H7 (cell line): ENCODE data around the gene HAPSTR1. TPM values are rescaled to one million over a fixed set of nuclear protein-coding genes. Genes with fewer than 3 reads are reported as not detected.
"Not testable (repeated sequence)": the region's sequence is repeated elsewhere in the genome, so short reads cannot be mapped to it uniquely, and the experiment has no call there.

Source experiments
- DNase-seq: peaks from one replicate; pipeline ENCODE4 v3.0.0; 2012
- H3K27me3 ChIP-seq: 2 replicates; pipeline ENCODE4 v1.6.0; 2011; ENCODE audit warnings: mild to moderate bottlenecking, low read length; ENCODE audit not compliant: control insufficient read depth, insufficient read depth
- H3K36me3 ChIP-seq: replicated peaks from 2 replicates; pipeline ENCODE4 v1.5.1; 2011; ENCODE audit warnings: low read length; ENCODE audit not compliant: control insufficient read depth, insufficient read depth
- H3K4me3 ChIP-seq: 2 replicates; pipeline ENCODE4 v1.5.1; 2011; ENCODE audit warnings: low read depth, mild to moderate bottlenecking, control low read depth, low read length, moderate library complexity; ENCODE audit not compliant: insufficient read depth
- total RNA-seq: library from RNA; depleted of rRNA; stranded (reverse); fragments of >200 nt; shearing (Covaris generic); gene quantifications from 2 replicates; pipeline ENCODE4 v1.2.3, GENCODE V29; 2014; rRNA removed

Gene HAPSTR1
- total RNA-seq: 40.3 and 44.0 TPM in 2 replicates

GRCh38 chr16:9090960-9091866 is at the start of gene HAPSTR1:
Gene HAPSTR1 (plus strand): TSS chr16:9091644. CDS start chr16:9092045, 401 bp downstream.
- peak within 1 kb of the TSS; percentile 99 for H3K4me3 ChIP-seq
- no peaks in the 10 kb centered on the region; the same call in 1 of the 2 replicates for H3K27me3 ChIP-seq
- DNase-seq: peak; percentile 98
- H3K36me3 ChIP-seq: peaks cover 4% of the 10 kb centered on the region

- DNase-seq: no peak
- Histone ChIP-seq H3K36me3 (no peaks in the 10 kb centered on the region), H3K27me3 (no peaks in the 10 kb centered on the region), H3K4me3 (no peak overlapping the region)
These were observed 48.9 kb upstream of the HAPSTR1 start for GRCh38 chr16:9042533-9042932.

- H3K36me3 ChIP-seq: no peaks in the 10 kb centered on the region
- DNase-seq: no peak
- no peaks in the 10 kb centered on the region for H3K27me3 ChIP-seq
- H3K4me3 ChIP-seq: no peak overlapping the region
These were observed 48.3 kb upstream of the HAPSTR1 start for GRCh38 chr16:9042964-9043680.

- DNase-seq, H3K27me3 ChIP-seq, H3K36me3 ChIP-seq, H3K4me3 ChIP-seq: not testable (repeated sequence)
These were observed 45.9 kb upstream of the HAPSTR1 start for GRCh38 chr16:9045562-9045961.

GRCh38 chr16:9046667-9047055 is 44.8 kb upstream of the HAPSTR1 start:
- no peak for DNase-seq
- no peak overlapping the region for H3K4me3 ChIP-seq
- H3K36me3 ChIP-seq: no peaks in the 10 kb centered on the region
- H3K27me3 ChIP-seq: no peaks in the 10 kb centered on the region

GRCh38 chr16:9047689-9048301 is 43.6 kb upstream of the HAPSTR1 start:
- Histone ChIP-seq H3K4me3 (no peak overlapping the region), H3K27me3 (no peaks in the 10 kb centered on the region), H3K36me3 (no peaks in the 10 kb centered on the region)
- DNase-seq: peak; percentile 63

GRCh38 chr16:9048302-9048700 is 43.1 kb upstream of the HAPSTR1 start:
- no peaks in the 10 kb centered on the region for H3K36me3 ChIP-seq
- no peak for DNase-seq
- no peak overlapping the region for H3K4me3 ChIP-seq

GRCh38 chr16:9049241-9049640 is 42.2 kb upstream of the HAPSTR1 start:
- H3K36me3 ChIP-seq: no peaks in the 10 kb centered on the region
- no peak for DNase-seq
- no peaks in the 10 kb centered on the region for H3K27me3 ChIP-seq
- no peak overlapping the region for H3K4me3 ChIP-seq

More at GRCh38 chr16:9048302-9048700, 43.1 kb upstream of the HAPSTR1 start:
- no peaks in the 10 kb centered on the region for H3K27me3 ChIP-seq

- peak; percentile 73 for DNase-seq
- Histone ChIP-seq H3K36me3 (no peaks in the 10 kb centered on the region), H3K27me3 (no peaks in the 10 kb centered on the region), H3K4me3 (no peak overlapping the region)
These were observed 41.2 kb upstream of the HAPSTR1 start for GRCh38 chr16:9050102-9050830.

GRCh38 chr16:9053006-9053601 is 38.3 kb upstream of the HAPSTR1 start:
- Histone ChIP-seq H3K36me3 (no peaks in the 10 kb centered on the region), H3K27me3 (no peaks in the 10 kb centered on the region), H3K4me3 (peak overlapping the region; percentile 12)
- DNase-seq: peak; percentile 89

GRCh38 chr16:9054460-9054859 is 37.0 kb upstream of the HAPSTR1 start:
- no peak overlapping the region for H3K4me3 ChIP-seq
- no peaks in the 10 kb centered on the region for H3K27me3 ChIP-seq
- H3K36me3 ChIP-seq: no peaks in the 10 kb centered on the region
- no peak for DNase-seq

- Histone ChIP-seq H3K27me3 (no peaks in the 10 kb centered on the region), H3K36me3 (no peaks in the 10 kb centered on the region), H3K4me3 (no peak overlapping the region)
- DNase-seq: no peak
These were observed 36.3 kb upstream of the HAPSTR1 start for GRCh38 chr16:9055115-9055514.

- no peak overlapping the region for H3K4me3 ChIP-seq
- H3K27me3 ChIP-seq: no peaks in the 10 kb centered on the region
- no peak for DNase-seq
- H3K36me3 ChIP-seq: no peaks in the 10 kb centered on the region
These were observed 35.8 kb upstream of the HAPSTR1 start for GRCh38 chr16:9055661-9056060.

- no peaks in the 10 kb centered on the region for H3K36me3 ChIP-seq
- H3K27me3 ChIP-seq: no peaks in the 10 kb centered on the region
- DNase-seq: no peak
- no peak overlapping the region for H3K4me3 ChIP-seq
These were observed 35.4 kb upstream of the HAPSTR1 start for GRCh38 chr16:9056061-9056460.
